HG03439 (cell line): ENCODE data around the gene DHRS7C.

ENCODE experiments used
- ATAC-seq: cut with Tn5 transposase; IDR thresholded peaks from one replicate; pipeline ENCODE4 v1.9.1; 2021; ENCODE audit warnings: mild to moderate bottlenecking, moderate library complexity; ENCODE audit not compliant: unreplicated experiment

The DHRS7C gene, protein sequence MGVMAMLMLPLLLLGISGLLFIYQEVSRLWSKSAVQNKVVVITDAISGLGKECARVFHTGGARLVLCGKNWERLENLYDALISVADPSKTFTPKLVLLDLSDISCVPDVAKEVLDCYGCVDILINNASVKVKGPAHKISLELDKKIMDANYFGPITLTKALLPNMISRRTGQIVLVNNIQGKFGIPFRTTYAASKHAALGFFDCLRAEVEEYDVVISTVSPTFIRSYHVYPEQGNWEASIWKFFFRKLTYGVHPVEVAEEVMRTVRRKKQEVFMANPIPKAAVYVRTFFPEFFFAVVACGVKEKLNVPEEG

DNA sequence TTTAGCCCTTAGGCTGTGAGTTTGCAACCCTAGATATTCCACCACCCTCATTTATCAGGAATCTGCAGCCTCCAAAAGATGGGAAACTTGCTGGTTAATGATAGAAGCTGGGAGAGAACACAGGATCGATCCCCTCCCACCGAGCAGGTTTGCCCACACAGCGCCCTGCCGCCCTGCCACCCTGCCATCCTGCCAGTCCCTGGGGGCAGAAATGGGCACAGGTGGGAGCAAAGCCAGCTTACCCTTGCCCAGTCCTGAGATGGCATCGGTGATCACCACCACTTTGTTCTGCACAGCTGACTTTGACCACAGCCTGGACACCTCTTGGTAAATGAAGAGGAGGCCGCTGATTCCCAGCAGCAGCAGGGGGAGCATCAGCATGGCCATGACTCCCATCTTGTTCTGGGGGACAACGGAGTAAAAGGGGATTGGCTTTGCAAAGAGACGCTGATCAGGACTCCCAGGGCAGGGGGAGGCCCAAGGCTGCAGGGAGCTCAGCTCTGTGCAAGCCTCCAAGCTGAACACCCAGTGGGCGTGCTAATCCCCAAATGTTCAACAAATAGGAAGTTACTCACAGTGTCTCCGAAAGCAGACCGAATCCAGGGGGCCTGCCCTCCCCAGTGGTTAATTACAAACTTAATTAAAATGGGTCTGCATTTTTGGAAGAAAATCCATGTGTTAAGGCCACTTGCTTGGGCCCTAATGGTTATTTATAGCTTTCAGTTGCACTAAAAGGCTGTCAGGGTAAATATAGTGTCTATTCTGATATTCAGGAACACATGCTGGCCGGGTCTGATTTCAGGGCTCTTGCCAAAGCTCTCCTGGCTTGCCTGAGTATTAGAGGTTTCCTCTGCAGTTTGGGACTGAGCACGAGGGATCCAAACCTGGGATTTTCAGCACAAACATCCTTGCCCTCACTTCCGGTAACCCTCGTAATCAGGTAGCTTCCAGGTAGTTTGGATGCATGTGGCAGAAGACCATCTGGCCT, at the start of gene DHRS7C:
Gene DHRS7C (minus strand): TSS at position 704 of the 988 bp plus-strand sequence. CDS start 308 bp downstream, at position 396.
- no peak for ATAC-seq

DNA sequence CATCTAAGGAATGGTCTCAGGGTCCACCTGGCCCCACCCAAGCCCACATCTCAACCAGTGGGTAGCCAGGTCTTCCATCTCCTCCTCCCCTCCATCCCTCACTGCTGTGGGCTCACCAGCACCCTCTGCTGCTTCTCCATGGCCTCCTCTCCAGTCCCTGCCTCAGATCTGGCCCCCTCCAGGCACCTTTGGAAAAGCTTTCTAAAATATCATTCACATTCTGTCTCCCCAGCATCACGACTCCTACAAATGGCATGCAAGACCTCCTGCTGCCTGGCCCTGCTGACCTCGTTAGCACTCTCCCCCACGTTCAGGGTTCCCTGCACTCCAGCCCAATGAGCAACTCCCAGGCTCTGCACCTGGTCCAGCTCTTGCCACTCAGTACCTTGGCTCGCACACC, 48.0 kb upstream of the DHRS7C start:
- no peak for ATAC-seq

DNA sequence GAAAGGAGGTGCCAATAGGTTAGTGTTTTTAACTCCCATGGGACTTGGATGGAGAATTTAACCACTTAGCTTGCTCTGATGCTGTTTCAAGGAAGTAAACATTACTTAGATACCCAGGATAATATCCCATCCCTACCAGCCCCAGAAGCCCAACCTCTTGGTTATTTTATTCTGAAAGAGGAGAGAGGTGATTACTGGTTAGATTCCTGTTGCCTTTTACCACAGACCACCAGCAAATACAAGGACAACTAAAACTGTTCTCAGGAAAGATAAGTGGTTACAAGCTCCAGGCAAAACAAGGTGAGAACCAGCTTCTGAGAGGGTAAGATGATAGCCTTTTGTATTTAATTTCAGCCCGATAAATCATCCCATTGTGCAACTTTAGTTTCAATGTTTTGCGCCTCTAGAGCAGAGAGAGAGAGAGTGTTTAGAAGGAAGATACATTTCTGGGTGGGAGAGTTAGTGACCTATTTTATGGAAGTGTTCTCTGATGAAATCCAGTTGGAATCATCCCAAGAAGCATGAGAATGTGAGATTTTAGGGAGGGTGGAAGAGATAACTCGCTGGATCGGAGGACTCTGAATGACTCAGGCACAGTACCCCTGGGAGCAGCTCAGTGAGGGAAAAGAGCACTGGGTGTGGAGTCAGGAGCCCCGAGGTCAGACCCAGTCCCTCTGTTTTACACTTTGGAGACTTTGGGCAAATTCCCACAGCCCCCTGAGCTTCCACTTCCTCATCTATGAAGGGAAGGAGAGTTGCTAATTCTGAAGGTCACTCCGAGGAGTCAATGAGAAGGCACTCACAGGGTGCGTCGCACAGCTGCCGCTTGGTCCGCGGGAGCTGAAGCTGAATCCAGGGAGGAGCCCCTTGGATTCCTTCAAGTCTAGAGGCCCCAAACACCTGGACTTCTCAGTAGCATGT, 46.4 kb upstream of the DHRS7C start:
- ATAC-seq: no peak

GRCh38 chr17:9833922-9834321, 42.5 kb upstream of the DHRS7C start:
- ATAC-seq: no peak

GRCh38 chr17:9830711-9831110, 39.3 kb upstream of the DHRS7C start:
- ATAC-seq: no peak

DNA sequence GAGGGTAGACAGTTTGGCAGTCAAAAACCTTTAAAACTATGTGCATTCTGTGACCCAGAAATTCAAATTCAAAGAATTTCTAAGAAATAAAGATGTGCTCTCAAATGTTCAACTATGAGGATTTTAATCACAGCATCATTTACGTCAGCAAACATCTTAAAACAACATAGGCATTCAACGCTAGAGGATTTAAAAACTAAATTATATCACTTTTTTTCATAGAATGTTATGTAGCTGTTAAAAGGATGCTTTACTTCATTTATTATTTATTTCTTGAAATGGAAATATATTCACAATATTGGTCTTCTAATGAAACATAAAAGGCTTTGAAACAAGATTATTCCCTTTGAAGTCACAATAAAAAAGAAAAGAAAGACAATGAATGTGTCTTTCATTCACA, 38.0 kb upstream of the DHRS7C start:
- ATAC-seq: no peak

GRCh38 chr17:9828296-9829295, 37.2 kb upstream of the DHRS7C start:
- ATAC-seq: no peak

GRCh38 chr17:9825641-9826150, 34.3 kb upstream of the DHRS7C start, which contains the start of gene GLP2R:
TSS of gene GLP2R (plus strand) at chr17:9825924. CDS start at chr17:9826064, 140 bp downstream.
- ATAC-seq: no peak

DNA sequence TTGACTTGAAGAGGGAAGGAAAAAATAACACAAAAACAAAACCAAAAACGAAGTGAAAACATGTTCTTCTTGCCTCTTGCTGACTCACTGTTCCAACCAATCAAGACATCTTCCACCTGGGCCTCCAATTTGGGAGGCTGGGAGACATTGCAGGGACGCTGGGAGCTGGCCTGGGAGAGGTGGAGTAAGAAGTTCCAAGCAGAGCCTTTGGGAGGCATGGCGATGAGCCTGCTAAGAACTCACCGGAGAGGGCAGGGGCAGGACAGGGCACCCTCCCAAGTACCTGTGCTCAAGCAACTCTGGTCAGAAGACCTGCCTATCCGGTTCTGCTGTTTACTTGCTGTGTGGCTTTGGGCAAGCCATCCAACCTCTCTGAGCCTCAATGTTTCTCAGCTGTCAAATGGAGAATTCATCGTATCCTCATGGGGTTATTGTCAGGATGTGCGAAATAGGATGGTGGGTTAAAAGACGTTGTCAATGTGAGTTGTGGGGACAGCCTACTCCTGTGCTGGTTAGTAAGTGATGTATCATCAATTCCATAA, 33.5 kb upstream of the DHRS7C start:
- ATAC-seq: no peak

GRCh38 chr17:9824094-9824493, 32.7 kb upstream of the DHRS7C start:
- no peak for ATAC-seq

GRCh38 chr17:9821921-9822320, 30.5 kb upstream of the DHRS7C start, which contains the start of gene GSG1L2:
TSS of gene GSG1L2 (minus strand) at chr17:9822079. CDS start at chr17:9822071, 8 bp downstream.
- no peak for ATAC-seq

DNA sequence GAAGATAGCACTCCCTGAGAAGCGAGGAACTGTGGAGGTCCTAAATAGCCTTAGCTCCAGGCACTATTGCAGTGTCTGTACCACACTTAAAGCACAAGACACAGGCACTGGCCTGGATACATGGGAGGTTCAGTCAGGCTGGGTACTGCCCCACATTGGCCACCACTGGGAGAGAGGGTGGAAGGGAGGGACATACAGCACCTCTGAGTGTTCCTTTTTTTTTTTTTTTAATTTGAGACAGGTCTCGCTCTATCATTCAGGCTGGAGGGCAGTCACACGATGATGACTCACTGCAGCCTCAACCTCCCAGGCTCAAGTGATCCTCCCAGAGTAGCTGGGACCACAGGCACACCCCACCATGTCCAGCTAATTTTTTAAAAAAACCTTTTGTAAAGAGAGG, 29.1 kb upstream of the DHRS7C start:
- ATAC-seq: no peak

- ATAC-seq: no peak
These were observed 27.4 kb upstream of the DHRS7C start for GRCh38 chr17:9818760-9819159.

GRCh38 chr17:9817086-9817485, 25.7 kb upstream of the DHRS7C start:
- ATAC-seq: no peak

DNA sequence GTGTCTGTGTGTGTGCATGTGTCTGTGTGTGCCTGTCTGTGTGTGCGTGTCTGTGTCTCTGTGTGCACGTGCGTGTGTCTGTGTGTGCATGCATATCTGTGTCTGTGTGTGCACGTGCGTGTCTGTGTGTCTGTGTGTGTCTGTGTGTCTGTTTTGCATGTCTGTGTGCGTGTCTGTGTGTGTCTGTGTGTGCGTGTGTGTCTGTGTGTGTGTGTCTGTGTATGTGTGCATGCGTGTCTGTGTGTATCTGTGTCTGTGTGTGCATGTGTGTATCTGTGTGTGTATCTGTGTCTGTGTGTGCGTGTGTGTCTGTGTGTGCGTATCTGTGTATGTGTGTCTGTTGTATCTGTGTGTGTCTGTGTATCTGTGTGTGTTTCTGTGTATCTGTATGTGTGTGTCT, 25.1 kb upstream of the DHRS7C start:
- no peak for ATAC-seq

- ATAC-seq: no peak
These were observed 23.0 kb upstream of the DHRS7C start for GRCh38 chr17:9814337-9814945.

- no peak for ATAC-seq
These were observed 21.8 kb upstream of the DHRS7C start for GRCh38 chr17:9813166-9813565.

GRCh38 chr17:9811537-9811936, 20.1 kb upstream of the DHRS7C start:
- ATAC-seq: no peak
